T-helper 2 cell (primary cell): ENCODE data around the gene TSSC4.

Source experiments
- DNase-seq, 5 experiments: peaks; one replicate each; pipeline versions ENCODE4 v3.0.0 to v3.0.0-alpha.2; 2012 to 2022

Gene TSSC4

GRCh38 chr11:2402106-2402505 lies 1.6 kb downstream of the TSSC4 start:
- no peak for DNase-seq

DNA sequence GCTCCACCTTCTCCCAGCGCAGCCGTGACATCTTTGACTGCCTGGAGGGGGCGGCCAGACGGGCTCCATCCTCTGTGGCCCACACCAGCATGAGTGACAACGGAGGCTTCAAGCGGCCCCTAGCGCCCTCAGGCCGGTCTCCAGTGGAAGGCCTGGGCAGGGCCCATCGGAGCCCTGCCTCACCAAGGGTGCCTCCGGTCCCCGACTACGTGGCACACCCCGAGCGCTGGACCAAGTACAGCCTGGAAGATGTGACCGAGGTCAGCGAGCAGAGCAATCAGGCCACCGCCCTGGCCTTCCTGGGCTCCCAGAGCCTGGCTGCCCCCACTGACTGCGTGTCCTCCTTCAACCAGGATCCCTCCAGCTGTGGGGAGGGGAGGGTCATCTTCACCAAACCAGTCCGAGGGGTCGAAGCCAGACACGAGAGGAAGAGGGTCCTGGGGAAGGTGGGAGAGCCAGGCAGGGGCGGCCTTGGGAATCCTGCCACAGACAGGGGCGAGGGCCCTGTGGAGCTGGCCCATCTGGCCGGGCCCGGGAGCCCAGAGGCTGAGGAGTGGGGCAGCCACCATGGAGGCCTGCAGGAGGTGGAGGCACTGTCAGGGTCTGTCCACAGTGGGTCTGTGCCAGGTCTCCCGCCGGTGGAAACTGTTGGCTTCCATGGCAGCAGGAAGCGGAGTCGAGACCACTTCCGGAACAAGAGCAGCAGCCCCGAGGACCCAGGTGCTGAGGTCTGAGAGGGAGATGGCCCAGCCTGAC lies 2.5 kb downstream of the TSSC4 start:
- no peak for DNase-seq

DNA sequence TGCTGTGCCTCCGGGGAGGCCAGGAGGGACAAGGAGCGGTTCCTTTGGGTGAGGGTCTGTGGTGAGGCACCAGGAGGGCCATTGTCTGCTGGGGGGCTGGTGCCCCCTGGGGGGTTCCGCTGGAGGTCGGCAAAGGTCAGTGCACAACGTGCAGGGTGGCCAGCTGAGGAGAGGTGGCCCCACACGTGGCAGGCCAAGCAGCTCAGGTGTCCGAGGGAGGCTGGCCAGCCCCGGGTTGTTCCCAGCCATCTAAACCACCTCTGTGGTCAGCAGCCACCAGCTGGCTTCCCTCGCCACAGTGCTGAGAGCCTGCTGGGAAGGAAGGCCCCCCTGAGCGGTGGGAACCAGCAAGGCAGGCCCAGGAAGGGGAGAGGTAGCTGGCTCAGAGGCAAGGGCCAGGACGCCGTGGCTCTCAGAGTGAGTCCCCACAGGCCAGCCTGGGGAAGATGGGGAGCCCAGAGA lies 4.2 kb downstream of the TSSC4 start:
- no peak for DNase-seq

DNA sequence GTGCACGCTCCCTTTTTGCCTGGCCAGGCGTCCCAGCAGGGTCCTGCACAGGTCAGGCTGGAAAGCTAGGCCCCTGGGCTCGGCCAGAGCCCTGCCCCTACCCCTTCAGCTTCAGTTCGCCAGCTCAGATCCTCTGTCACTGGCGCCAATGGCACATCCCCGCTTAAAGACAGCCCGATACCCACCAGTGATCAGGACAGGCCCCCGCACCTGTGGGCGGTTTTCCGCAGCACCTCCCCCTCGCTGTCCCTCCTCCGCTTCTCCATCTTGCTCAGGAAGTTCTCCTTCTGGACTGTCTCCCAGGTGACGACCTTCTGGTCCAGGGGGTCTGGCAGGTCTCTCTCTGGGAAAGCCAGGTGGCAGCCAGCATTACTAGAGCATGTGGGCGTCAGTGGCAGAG lies 5.9 kb downstream of the TSSC4 start:
- no peak for DNase-seq

DNA sequence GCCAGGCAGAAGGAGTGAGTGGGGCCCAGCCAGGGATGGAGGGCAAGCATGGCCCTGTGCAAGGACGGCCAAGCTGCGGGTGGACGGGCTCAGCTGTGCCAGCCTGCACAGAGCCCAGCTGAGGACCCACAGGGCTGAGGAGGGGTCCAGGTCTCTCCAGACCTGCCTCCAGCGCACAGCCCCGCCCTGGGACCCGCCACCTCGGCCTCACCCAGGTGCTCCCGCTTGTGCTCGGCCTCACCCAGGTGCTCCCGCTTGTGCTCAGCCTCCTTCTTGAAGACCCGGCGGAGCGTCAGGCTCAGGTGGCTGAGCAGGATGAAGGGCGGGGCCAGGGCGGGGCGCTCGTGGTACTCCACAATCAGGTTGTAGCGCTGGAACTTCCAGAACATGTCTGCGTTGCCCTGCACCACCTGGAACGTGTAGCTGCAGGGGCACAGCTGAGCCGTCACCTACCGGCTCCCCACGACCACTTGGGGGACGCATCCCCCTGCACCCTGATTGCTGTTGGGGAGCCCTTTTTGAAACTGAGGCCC lies 6.4 kb downstream of the TSSC4 start:
- DNase-seq = no peak

DNA sequence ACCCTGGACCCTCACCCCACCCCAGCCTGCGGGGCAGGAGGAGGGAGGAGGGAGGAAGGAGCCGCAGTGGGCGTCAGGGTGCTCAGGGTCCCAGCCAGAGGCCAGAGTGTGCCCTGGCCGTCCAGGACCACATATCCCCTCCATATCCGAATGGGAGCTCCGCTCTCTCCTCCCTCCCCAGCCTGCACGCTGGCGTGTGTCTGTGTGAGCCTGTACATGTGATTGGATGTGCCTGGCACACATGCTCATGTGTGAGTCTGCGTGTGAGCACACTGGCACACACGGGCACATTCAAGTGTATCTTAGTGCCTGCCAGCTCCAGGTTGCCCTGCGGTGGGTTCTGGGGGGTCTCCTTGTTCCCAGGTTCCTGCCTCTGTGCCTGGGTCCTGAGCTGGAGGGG lies 8.1 kb downstream of the TSSC4 start:
- no peak for DNase-seq

DNA sequence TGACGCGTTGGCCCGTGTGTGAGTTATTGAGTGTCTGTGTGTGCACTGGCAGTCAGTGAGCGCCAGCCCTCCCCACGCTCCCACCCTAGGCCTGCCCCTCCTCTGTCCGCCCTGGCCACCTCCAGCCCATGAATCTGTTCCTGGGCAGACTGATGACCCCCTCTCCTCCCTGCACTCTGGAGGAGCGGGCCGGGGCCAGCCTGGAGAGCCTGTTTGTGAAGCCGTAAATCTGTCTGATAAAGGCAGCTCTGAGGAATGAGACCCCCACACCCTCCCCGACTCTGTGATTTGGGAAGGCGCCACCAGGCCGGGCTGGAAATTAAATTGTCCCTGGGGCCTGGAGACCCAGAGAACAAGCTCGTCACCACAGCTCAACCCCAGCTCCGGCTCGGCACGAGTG lies 8.6 kb downstream of the TSSC4 start:
- DNase-seq = no peak

DNA sequence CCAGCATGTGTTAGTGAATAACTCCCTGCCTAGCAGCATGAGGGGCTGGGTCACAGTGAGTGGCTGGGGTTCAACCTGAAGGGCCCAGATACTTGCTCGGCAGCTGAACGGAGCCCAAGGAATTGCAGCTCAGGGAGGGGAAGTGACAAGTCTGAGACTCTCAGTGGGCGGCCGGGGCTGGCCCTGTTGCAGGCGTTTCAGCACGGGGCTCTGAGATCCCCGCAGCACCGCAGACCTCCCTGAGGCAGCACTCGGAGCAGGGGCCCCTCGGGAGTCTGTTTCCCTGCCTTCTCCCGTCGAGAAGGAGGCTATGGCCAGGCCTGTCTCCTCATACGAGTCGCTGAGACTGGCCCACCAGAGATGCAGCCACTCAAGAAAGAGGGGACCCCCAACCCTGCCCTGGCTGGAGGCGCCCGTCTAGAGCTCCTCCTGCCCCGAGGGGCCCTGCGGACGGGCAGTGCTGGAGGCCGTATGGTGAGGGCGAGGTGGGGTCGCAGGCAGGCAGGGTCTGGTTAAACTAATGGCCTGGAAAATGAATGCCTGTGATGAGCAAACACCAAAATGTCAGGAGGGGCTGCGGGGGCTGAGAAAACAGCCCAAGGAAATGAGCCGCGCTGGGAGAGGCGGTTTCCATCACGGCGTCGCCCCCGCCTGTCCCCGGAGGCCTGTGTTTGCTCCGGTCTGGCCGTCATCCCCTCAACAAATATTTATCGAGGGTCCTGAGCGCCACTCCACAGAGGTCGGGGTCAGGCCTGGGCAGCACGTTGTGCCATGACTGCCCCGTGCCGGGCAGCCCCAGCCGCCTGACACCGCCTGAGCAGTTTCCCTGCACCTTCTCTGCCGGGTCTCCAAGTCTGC lies 9.3 kb downstream of the TSSC4 start:
- DNase-seq = no peak

GRCh38 chr11:2410616-2411015 lies 10.1 kb downstream of the TSSC4 start:
- DNase-seq = no peak

- DNase-seq = no peak
Observed at GRCh38 chr11:2411446-2412305, 11.1 kb downstream of the TSSC4 start.

- DNase-seq = no peak
Observed at GRCh38 chr11:2412323-2412722, 11.8 kb downstream of the TSSC4 start.

GRCh38 chr11:2413742-2414579 lies 13.4 kb downstream of the TSSC4 start:
- DNase-seq = no peak

GRCh38 chr11:2414616-2415015 lies 14.1 kb downstream of the TSSC4 start:
- DNase-seq = no peak

GRCh38 chr11:2415171-2415570 lies 14.6 kb downstream of the TSSC4 start:
- DNase-seq = no peak

DNA sequence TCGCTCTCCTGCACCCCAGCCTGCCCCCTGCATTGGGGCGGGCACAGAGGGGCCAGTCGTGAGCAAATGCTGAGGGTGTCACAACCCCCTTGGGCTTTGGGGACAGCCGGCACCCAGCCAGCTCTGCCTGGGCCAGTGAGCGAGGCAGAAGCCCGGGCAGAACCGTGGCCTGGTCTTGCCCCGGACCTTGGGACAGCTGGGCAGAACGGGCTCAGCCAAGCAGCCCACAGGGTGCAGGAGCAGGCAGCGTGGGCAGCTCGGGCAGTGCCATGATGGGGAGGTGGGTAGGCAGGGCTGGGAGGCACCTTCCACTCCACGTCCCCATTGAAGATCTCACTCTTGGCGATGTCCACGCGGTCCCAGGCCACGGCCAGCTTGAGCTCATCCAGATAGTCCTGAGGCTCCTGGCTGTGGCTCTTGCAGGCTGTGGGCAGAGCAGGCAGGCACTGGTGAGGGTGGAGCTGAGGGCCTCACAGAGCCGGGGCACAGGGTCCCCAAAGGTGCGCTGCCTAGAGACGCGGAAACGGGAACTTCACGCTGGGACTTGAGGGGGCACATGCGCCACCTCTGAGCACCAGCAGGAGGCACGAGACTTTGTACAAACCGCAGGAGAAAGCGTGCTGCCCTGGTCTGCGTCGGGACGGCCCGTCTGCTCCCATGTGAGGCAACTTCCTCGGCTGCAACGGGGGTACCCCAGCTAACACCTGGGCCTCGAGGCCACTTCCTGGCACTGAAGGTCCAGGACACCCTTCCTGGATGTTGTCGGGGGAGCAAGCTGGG lies 15.2 kb downstream of the TSSC4 start:
- DNase-seq = no peak

DNA sequence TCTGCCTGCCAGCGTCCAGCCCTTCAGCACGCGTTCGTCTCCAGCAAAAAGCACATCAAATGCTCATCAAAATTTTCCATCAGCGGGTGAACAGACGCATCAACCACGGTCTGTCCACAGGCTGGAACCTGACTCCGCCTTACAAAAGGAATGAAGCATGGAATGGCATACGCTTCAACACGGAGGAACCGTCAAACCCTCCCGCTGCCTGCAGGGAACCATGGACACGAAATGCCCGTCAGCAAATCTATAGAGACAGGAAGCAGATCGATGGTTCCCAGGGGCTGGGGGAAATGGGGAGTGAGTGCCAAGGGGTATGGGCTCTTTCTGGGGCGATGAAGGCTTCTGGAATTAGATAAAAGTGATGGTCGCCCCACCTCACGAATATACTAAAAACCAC lies 16.2 kb downstream of the TSSC4 start:
- no peak for DNase-seq

DNA sequence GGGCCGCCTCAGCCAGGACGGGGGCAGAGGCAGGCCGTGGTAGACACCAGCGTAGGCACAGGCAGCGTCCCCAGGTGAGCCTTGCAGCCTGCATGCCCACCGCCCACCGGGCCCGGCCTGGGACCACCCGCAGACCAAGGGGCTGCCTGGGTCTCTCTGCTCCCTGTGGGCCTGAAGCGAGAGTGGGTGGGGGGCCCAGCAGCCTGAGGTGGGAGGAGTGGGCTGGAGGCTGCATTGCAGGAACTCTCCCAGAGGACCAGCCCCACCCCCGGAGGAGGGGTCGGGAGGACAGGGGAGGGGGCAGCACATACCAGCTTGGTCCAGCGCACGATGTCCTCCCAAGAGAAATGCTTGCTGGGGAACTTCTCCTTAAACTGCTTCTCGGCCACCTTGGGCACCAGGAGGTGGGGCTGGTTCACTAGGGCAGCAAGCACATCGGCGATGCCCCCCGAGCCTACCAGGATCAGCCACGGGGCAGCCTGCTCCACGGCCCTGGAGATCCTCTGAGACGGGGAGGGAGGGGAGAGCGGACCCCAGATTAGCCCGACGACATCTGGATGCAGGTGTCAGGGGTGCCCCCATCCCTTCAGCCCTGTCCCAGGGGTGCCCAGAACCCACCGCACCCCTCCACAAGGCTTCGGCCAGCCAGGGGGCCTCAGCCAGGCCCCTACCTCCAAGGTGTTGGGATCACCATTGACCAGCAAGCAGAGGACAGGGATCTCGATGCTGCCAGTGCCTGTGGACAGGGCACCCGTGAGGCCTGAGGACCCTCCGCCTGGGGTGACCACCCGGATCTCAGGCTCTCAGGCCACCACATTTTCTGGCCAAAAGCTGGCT lies 17.5 kb downstream of the TSSC4 start:
- DNase-seq = no peak

DNA sequence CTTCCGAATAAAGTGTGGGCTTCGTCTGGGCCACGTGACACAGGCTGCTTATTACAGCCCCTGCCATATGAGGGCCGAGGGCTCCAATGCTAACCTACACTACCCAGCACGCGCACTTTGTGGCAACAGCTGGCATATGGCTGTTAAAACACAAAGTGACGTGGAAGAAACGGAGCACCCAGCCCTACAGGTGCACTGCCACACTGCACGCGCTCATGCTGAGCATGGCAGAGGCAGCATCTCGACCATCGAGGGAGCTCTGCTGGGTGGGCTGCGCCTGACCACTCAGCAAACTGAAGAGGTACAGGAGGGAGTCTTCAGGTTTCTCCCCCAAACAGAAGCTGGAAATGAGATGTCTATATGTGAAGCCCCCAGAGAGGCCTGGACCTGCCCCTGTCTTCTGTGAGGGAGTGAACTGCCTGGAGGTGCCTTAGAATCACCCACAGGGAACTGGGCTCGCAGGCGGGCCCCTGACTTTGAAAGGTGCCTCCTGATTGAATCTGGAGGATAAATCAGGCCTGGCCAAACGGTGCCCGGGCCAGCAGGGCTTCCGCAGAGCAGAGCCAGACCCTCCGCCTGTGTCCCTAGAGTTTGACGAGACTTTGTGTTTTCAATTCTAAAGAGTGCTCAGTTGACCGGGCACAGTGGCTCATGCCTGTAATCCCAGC lies 18.3 kb downstream of the TSSC4 start:
- no peak for DNase-seq
